Skin epidermis (tissue), 12 donors: Measurements from ENCODE around the gene ARHGDIB.

Experiments
- H3K27ac ChIP-seq, 21 experiments: fragments of 200-600 bp; sonication (generic) in 11 of 21; one replicate each; pipeline ENCODE4 v1.5.0; 2020; ENCODE audit warnings: mild to moderate bottlenecking in 3 of 21, inconsistent platforms in 2 of 21, moderate library complexity in 2 of 21
- H3K4me3 ChIP-seq, 7 experiments: fragments of 200-600 bp; sonication (generic) in 2 of 7; one replicate each; pipeline ENCODE4 v1.5.0; 2020; ENCODE audit warnings: inconsistent platforms in 2 of 7, mild to moderate bottlenecking in 2 of 7, moderate library complexity in 1 of 7

Gene ARHGDIB

GRCh38 chr12:14937014-14937413, 24.4 kb downstream of the ARHGDIB start:
- Histone ChIP-seq H3K4me3 (no peak overlapping the region), H3K27ac (no peak overlapping the region)

- H3K4me3 ChIP-seq, result no peak overlapping the region
- H3K27ac ChIP-seq, result no peak overlapping the region
Observed at GRCh38 chr12:14936224-14936861, 25.1 kb downstream of the ARHGDIB start.

- Histone ChIP-seq H3K4me3 (no peak overlapping the region), H3K27ac (no peak overlapping the region)
Observed at GRCh38 chr12:14935031-14935430, 26.4 kb downstream of the ARHGDIB start.

- Histone ChIP-seq H3K4me3 (no peak overlapping the region), H3K27ac (no peak overlapping the region)
Observed at GRCh38 chr12:14934511-14934910, 26.9 kb downstream of the ARHGDIB start.

GRCh38 chr12:14931791-14932560, 29.4 kb downstream of the ARHGDIB start:
- no peak overlapping the region for H3K27ac ChIP-seq
- no peak overlapping the region for H3K4me3 ChIP-seq

- H3K4me3 ChIP-seq, result no peak overlapping the region
- H3K27ac ChIP-seq, result no peak overlapping the region
Observed at GRCh38 chr12:14931359-14931758, 30.0 kb downstream of the ARHGDIB start.

GRCh38 chr12:14930299-14930698, 31.1 kb downstream of the ARHGDIB start:
- H3K4me3 ChIP-seq, result no peak overlapping the region
- H3K27ac ChIP-seq, result no peak overlapping the region

GRCh38 chr12:14928931-14929330, 32.5 kb downstream of the ARHGDIB start:
- Histone ChIP-seq H3K4me3 (peak overlapping the region in 1 of 7 experiments; percentile 15), H3K27ac (peak overlapping the region in 13 of 21 experiments; percentile 3 to 77 (median 29))

GRCh38 chr12:14927267-14927666, 34.1 kb downstream of the ARHGDIB start:
- Histone ChIP-seq H3K27ac (no peak overlapping the region), H3K4me3 (no peak overlapping the region)

- no peak overlapping the region for H3K4me3 ChIP-seq
- H3K27ac ChIP-seq, result no peak overlapping the region
Observed at GRCh38 chr12:14924541-14924940, 36.9 kb downstream of the ARHGDIB start.

- Histone ChIP-seq H3K27ac (no peak overlapping the region), H3K4me3 (no peak overlapping the region)
Observed at GRCh38 chr12:14923944-14924343, 37.5 kb downstream of the ARHGDIB start.

GRCh38 chr12:14921218-14921617, 40.2 kb downstream of the ARHGDIB start:
- H3K4me3 ChIP-seq, result no peak overlapping the region
- no peak overlapping the region for H3K27ac ChIP-seq

- H3K27ac ChIP-seq, result no peak overlapping the region
- H3K4me3 ChIP-seq, result no peak overlapping the region
Observed at GRCh38 chr12:14920475-14921126, 40.8 kb downstream of the ARHGDIB start.

- no peak overlapping the region for H3K27ac ChIP-seq
Observed at GRCh38 chr12:14919455-14919854, 41.9 kb downstream of the ARHGDIB start.

GRCh38 chr12:14915736-14916135, 45.7 kb downstream of the ARHGDIB start:
- Histone ChIP-seq H3K27ac (no peak overlapping the region), H3K4me3 (no peak overlapping the region)

More at GRCh38 chr12:14919455-14919854, 41.9 kb downstream of the ARHGDIB start:
- H3K4me3 ChIP-seq, result no peak overlapping the region

GRCh38 chr12:14913381-14913781, 48.0 kb downstream of the ARHGDIB start:
- no peak overlapping the region for H3K4me3 ChIP-seq
- H3K27ac ChIP-seq, result peak overlapping the region in 13 of 21 experiments; percentile 2 to 74 (median 48)

- no peak overlapping the region for H3K4me3 ChIP-seq
- no peak overlapping the region for H3K27ac ChIP-seq
Observed at GRCh38 chr12:14911131-14911530, 50.3 kb downstream of the ARHGDIB start.

- H3K27ac ChIP-seq, result peak overlapping the region in 7 of 21 experiments; percentile 8 to 64 (median 24)
- no peak overlapping the region for H3K4me3 ChIP-seq
Observed at GRCh38 chr12:14910090-14910915, 51.1 kb downstream of the ARHGDIB start.

GRCh38 chr12:14907953-14908352, 53.4 kb downstream of the ARHGDIB start:
- Histone ChIP-seq H3K4me3 (no peak overlapping the region), H3K27ac (no peak overlapping the region)

GRCh38 chr12:14906114-14906513, 55.3 kb downstream of the ARHGDIB start:
- no peak overlapping the region for H3K4me3 ChIP-seq
- H3K27ac ChIP-seq, result peak overlapping the region in 10 of 21 experiments; percentile 13 to 76 (median 52)
